ENCODE measurements around the gene SH3RF1.
"Not testable (repeated sequence)": the region's sequence is repeated elsewhere in the genome, so short reads cannot be mapped to it uniquely, and the experiment has no call there.

The SH3RF1 gene

GRCh38 chr4:169270810-169271691 is at the start of gene SH3RF1:
TSS of gene SH3RF1 (minus strand) at chr4:169270956. CDS start at chr4:169269212, 1,744 bp downstream.
- peak; percentile 72 for DNase-seq (ENCODE audit: low spot score)

DNA sequence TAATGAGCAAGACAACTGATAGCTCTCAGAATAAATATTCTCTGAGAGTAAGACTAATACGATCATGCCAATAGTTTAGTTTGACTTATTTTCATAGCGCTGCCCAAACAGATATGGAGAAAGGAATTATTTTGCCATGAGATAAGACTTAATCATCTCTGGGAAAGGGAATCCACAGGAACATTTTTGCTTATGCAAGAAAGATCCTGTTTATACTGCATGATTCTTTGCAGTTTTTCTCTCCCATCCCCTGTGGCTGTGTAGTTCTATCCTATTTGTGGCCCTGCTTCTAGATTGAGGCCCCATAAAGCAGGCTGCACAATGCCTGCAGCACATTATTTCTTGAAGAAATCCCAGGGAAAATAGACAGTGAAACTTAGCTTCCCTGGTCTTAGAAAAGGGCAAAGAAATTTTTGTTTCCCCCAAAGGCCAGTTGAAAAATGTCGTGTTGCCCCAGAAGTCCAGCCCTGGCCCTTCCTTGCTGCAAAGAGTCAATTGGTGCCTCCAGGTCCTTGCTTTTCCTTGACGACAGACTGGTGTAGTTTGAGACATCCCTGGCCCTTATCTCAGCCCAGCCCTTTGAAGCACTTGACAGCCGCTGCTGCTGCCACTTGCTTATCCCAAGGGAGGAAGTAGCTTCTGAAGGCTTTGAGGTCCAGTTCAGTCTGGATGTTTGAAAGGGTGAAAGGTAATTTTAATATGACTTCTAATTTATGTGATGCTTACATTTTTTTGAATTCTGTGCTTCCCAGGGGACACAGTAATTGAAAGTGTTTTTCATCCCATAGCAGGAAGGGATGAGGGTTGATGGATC is 45.0 kb upstream of the SH3RF1 start:
- DNase-seq (ENCODE audit: low spot score), result no peak

DNA sequence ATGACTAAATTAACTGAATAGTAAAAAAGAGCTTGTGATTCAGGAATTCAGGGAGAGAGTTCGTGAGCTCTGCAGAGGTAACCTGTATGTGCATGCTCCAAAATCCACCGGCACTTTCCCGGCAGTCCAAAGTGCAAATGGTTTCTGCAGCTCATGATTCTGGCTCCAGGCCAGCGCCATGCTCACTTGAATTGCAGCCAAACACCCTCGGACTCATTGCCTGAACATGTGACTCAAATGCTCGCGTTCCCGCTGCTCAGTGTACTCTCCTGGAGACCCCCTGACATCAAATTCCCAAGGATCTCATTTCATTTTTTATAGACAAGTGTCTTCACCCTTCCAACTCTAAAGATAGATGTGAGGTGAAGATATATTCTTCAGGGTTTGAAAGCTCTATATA is 44.1 kb upstream of the SH3RF1 start:
- peak; percentile 36 for DNase-seq (ENCODE audit: low spot score)

DNA sequence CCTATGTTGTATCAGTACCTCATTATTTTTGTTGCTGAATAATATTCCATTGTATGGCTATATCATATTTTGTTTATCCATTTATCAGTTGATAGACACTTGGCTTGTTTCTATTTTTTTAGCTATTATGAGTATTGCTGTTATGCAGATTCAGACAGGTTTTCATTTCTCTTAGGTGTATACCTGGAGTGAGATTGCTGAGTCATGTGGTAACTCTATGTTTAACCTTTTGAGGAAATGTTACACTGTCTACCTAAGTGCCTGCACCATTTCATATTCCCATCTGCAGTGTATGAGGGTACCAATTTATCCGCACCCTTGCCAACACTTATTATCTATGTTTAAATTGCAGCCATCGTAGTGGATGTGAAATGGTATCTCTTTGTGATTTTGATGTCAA is 43.0 kb upstream of the SH3RF1 start:
- no peak for DNase-seq (ENCODE audit: low spot score)

DNA sequence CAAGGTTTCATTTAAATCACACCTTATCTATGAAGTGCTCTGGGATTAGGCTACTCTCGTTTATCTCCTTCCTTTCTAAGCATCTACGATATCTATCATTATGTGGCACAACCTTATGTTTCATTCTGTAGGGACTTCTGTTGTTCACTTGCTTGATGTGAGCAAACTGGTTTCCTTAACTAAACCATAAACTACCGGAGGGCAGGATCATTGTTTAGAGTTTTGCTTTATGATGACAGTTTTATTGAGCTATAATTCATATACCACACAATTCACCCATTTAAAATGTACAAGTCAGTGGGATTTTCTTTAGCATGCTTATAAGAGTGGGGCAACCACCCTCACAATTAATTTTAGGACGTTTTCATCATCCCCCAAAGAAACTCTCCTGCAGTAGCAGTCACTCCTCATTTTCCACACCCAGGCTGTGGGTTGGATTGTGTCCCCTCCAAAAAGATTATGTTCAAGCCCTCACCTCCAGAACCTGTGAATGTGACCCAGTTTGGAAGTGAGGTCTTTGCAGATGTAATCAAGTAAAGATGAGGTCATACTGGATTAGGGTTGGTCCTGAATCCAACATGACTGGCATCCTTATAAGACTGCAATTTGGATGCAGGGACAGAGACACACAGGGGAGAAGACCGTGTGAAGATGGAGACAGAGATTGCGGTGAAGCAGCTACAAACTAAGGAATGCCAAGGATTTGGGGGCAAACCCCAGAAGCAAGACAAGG is 42.1 kb upstream of the SH3RF1 start:
- DNase-seq (ENCODE audit: low spot score), result no peak

- DNase-seq (ENCODE audit: low spot score), result peak; percentile 64
Observed at GRCh38 chr4:169311643-169312365, 41.0 kb upstream of the SH3RF1 start.

DNA sequence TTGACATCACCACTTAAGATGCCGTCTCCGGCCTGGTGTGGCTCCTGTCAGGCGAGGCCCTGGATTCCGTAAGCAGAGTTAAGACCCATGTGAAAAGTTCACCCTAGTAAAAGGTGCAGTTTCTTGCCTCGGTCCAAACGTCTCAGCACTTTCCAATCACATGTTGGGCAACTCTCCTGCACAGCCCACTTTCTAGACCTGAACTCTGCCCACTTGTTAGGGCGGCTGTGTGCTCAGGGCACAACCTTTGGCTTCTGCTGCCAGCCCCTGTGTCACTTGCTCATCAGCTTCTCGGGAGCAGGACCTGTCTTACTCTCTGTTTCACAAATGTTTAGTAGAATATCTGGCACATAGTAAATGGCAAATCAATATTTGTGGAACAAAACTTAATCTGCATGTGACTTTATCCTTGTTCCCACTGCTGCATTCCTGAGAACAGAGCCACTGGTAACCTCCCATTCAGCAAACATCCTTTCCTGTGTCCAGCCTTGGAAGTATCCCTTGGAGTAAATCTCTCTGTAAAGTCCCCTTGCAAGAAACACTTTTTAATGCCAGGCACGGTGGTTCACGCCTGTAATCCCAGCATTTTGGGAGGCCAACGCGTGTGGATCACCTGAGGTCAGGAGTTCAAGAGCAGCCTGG is 38.7 kb upstream of the SH3RF1 start:
- DNase-seq (ENCODE audit: low spot score), result no peak

- no peak for DNase-seq (ENCODE audit: low spot score)
Observed at GRCh38 chr4:169307576-169307975, 36.8 kb upstream of the SH3RF1 start.

DNA sequence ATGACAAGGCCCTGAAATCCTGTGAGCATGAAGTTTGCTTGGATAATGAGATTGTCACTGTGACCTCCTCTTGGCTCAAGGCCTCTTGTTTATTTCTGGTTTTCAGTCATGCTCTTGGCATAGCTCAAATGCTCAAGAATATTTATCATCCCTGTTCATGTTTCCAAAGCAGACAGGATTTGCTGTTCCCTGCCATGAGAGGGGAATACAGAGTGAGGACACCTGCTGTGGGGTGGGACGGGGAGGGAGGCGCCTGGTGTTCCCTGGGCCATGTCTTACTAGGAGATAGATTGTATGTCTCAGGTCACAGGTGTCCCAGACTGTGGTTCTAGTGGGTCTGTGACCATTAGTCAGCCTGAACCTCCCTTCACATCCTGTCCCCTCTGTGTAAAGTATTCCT is 34.9 kb upstream of the SH3RF1 start:
- no peak for DNase-seq (ENCODE audit: low spot score)

DNA sequence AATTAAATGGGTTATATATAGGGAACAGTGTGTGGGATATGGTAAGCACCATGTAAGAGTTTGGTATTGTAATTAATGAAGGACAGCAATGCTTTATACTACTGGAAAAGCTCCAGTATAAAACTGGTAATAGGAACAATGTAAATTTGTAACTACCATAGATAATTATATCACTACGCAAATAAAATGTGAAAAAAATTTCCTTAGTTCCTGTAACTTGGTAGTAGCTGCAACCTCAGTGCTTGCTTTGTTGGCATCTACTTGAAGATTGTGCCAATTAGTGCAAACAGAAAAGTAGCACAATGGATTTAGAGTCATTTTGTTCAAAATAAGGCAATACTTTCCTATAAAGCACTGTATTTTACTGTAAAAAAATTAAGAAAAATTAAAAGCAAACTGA is 34.4 kb upstream of the SH3RF1 start:
- DNase-seq (ENCODE audit: low spot score), result no peak

DNA sequence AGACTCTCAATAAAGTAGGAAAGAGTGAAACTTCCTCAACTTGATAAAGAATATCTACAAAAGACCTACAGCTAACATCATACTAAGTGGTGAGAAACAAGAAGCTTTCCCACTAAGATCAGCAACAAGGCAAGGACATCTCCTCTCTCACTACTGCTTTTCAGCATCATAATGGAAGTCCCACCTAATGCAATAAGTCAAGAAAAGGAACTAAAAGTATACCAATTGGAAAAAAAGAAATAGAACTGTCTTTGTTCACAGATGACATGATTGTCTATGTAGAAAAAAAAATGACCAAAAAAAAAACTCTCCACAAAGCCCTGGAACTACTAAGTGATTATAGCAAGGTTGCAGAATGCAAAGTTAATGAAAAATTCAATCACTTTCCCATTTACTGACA is 25.1 kb upstream of the SH3RF1 start:
- DNase-seq (ENCODE audit: low spot score), result no peak

GRCh38 chr4:169293343-169294176 is 22.8 kb upstream of the SH3RF1 start:
- DNase-seq (ENCODE audit: low spot score), result no peak

- not testable (repeated sequence) for DNase-seq (ENCODE audit: low spot score)
Observed at GRCh38 chr4:169287983-169288382, 17.2 kb upstream of the SH3RF1 start.

DNA sequence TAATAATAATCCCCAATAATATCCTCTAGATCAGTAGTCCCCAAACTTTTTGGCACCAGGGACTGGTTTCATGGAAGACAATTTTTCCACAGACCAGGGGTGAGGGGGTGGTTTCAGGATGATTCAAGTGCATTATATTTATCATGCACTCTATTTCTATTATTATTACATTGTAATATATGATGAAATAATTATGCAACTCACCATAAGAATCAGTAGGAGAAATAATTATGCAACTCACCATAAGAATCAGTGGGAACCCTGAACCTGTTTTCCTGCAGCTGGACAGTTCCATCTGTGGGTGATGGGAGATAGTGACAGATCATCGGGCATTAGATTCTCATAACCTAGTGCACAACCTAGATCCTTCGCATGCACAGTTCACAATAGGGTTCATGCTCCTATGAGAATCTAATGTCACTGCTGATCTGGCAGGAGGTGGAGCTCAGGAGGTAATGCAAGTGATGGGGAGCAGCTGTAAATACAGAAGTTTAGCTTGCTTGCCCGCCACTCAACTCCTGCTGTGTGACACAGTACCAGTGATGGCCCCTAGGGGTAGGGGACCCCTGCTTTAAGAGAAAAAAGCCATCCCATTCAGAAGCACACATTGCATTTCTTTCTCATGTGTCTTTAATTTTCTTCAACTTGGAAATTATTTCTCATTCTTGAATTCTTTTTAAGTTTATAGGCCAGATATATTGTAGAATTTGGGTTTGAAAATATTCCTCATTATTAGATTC is 16.0 kb upstream of the SH3RF1 start:
- no peak for DNase-seq (ENCODE audit: low spot score)

DNA sequence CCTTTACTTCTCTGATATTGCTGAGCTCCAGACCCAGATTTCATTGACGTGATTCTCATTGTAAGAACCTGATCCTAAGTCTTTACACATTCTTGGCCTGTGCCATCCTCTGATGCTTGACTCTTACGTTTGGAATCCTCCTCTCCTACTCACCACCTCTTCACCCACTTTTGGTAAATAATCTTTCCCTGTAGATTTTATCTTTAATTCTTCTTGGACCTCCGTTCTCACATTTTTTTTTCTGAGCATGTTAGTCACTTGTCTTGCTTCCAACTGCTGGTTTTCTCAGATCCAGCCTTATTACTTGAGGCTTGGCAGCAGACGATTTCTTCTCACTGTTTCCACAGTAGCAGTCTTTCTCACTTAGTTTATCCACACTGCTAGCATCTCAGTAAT is 12.4 kb upstream of the SH3RF1 start:
- no peak for DNase-seq (ENCODE audit: low spot score)

GRCh38 chr4:169282429-169283113 is 11.8 kb upstream of the SH3RF1 start:
- DNase-seq (ENCODE audit: low spot score), result no peak

- DNase-seq (ENCODE audit: low spot score), result no peak
Observed at GRCh38 chr4:169279108-169279507, 8.4 kb upstream of the SH3RF1 start.

DNA sequence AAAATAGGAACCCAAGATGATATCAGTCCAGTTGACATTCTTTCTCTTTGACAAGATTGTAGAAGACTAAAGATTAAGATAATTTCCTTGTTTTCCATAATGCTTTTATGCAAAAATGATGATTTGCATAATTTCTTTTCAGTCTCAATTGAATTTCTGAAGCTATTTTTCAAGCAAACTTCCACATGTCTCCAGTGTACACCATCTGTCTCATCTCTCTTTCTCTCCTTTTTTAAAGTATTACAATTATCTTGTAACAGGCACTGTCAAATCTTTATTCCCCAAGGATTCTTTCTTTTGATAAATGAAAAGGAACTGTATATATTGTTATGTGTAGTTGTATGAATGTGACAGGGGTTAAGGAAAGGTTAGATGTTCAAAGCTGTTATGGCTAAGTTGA is 7.9 kb upstream of the SH3RF1 start:
- no peak for DNase-seq (ENCODE audit: low spot score)

GRCh38 chr4:169277838-169278237 is 7.1 kb upstream of the SH3RF1 start:
- DNase-seq (ENCODE audit: low spot score), result not testable (repeated sequence)
